HFFc6 (cell line): ENCODE results near the gene TPST1. TPM values are rescaled to one million over a fixed set of nuclear protein-coding genes. Genes with fewer than 3 reads are reported as not detected.
"Not testable (repeated sequence)": the region's sequence is repeated elsewhere in the genome, so short reads cannot be mapped to it uniquely, and the experiment has no call there.

Source experiments
- DNase-seq: peaks from one replicate; pipeline ENCODE4 v3.0.0-alpha.2; 2018
- H3K27ac Mint-ChIP-seq: 2 replicates; pipeline ENCODE4 v1.8.0; 2020; ENCODE audit warnings: mild to moderate bottlenecking, mixed read lengths
- H3K27me3 Mint-ChIP-seq: 2 replicates; pipeline ENCODE4 v1.8.0; 2021; ENCODE audit warnings: mild to moderate bottlenecking, moderate library complexity, mixed read lengths; ENCODE audit not compliant: insufficient read depth
- H3K36me3 Mint-ChIP-seq: 2 replicates; pipeline ENCODE4 v1.8.0; 2021; ENCODE audit warnings: low read depth, mixed read lengths
- H3K4me1 Mint-ChIP-seq: 2 replicates; pipeline ENCODE4 v1.8.0; 2020; ENCODE audit warnings: low read depth, mixed read lengths
- H3K4me3 Mint-ChIP-seq: 2 replicates; pipeline ENCODE4 v1.8.0; 2020; ENCODE audit warnings: mild to moderate bottlenecking, moderate library complexity, mixed read lengths
- H3K9me3 Mint-ChIP-seq: 2 replicates; pipeline ENCODE4 v1.8.0; 2020; ENCODE audit warnings: mild to moderate bottlenecking, mixed read lengths
- CTCF ChIP-seq: fragments of 200-600 bp; sonication (generic); IDR thresholded peaks from 2 replicates; pipeline ENCODE4 v1.5.0; 2021; ENCODE audit warnings: antibody characterized with exemption, mild to moderate bottlenecking
- total RNA-seq, 6 experiments: library from RNA; stranded (reverse); fragmentation: NEBNext Ultra II Directional; extraction: Animal tissue kit (Norgen Biotek cat#: 25700); gene quantifications; 2 replicates in 1 of 6; 3 replicates in 5 of 6; pipeline ENCODE4 v1.2.3, GENCODE V29; 2021

The TPST1 gene
- total RNA-seq, 6 experiments from 2014 or later: 21.7 to 36.1 (median 29.2) TPM

- Mint-ChIP-seq H3K4me3 (no peak overlapping the region), H3K27ac (no peak overlapping the region), H3K27me3 (no peaks in the 10 kb centered on the region; the same call in 1 of the 2 replicates)
These were observed 171.9 kb downstream of the TPST1 start for GRCh38 chr7:66377045-66377444.

DNA sequence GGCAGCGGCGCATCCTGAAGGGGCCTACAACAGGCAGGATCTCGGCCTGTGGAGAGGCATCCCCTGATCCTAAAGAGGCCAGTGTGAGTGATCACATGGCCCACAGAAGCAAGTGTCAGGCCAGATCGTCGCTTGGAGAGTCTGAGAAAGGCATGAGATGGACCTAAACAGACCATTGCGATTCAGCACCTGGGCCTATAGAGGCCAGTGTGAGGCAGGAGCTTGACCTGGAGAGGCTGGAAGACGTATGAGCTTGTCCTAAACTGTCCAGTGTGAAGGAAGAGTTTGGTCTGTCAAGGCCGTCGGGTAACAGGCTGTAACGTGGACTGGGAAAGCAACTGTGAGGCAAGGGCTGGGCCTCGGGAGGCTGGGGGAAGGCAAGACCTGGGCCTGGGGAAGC, 172.6 kb downstream of the TPST1 start:
- Mint-ChIP-seq H3K36me3 (peaks cover 32% of the 10 kb centered on the region; the same call in 1 of the 2 replicates), H3K9me3 (peaks cover 3% of the 10 kb centered on the region; the same call in 1 of the 2 replicates), H3K27ac (no peak overlapping the region), H3K27me3 (no peaks in the 10 kb centered on the region; the same call in 1 of the 2 replicates), H3K4me3 (no peak overlapping the region), H3K4me1 (peaks cover 35% of the 10 kb centered on the region)
- no peak for DNase-seq
- no peak for TF ChIP-seq CTCF

More at GRCh38 chr7:66377045-66377444, 171.9 kb downstream of the TPST1 start:
- H3K9me3 Mint-ChIP-seq: peaks cover 3% of the 10 kb centered on the region; the same call in 1 of the 2 replicates
- no peak for TF ChIP-seq CTCF
- H3K36me3 Mint-ChIP-seq: peaks cover 32% of the 10 kb centered on the region; the same call in 1 of the 2 replicates
- H3K4me1 Mint-ChIP-seq: peaks cover 28% of the 10 kb centered on the region
- no peak for DNase-seq

- Mint-ChIP-seq H3K4me1 (peaks cover 36% of the 10 kb centered on the region), H3K27ac (peak overlapping the region; percentile 78), H3K36me3 (peaks cover 32% of the 10 kb centered on the region; the same call in 1 of the 2 replicates), H3K4me3 (peak overlapping the region; percentile 33; the same call in 1 of the 2 replicates), H3K27me3 (no peaks in the 10 kb centered on the region), H3K9me3 (peaks cover 3% of the 10 kb centered on the region; the same call in 1 of the 2 replicates)
- TF ChIP-seq CTCF: no peak
- peak; percentile 56 for DNase-seq
These were observed 174.5 kb downstream of the TPST1 start for GRCh38 chr7:66379542-66380160.

- peak overlapping the region; percentile 15; the same call in 1 of the 2 replicates for H3K4me3 Mint-ChIP-seq
- peak overlapping the region; percentile 78 for H3K27ac Mint-ChIP-seq
- H3K9me3 Mint-ChIP-seq: peaks cover 3% of the 10 kb centered on the region; the same call in 1 of the 2 replicates
- H3K27me3 Mint-ChIP-seq: no peaks in the 10 kb centered on the region
- DNase-seq: peak; percentile 48
- H3K36me3 Mint-ChIP-seq: peaks cover 32% of the 10 kb centered on the region; the same call in 1 of the 2 replicates
- no peak for TF ChIP-seq CTCF
- peaks cover 40% of the 10 kb centered on the region for H3K4me1 Mint-ChIP-seq
These were observed 175.2 kb downstream of the TPST1 start for GRCh38 chr7:66380272-66380888.

DNA sequence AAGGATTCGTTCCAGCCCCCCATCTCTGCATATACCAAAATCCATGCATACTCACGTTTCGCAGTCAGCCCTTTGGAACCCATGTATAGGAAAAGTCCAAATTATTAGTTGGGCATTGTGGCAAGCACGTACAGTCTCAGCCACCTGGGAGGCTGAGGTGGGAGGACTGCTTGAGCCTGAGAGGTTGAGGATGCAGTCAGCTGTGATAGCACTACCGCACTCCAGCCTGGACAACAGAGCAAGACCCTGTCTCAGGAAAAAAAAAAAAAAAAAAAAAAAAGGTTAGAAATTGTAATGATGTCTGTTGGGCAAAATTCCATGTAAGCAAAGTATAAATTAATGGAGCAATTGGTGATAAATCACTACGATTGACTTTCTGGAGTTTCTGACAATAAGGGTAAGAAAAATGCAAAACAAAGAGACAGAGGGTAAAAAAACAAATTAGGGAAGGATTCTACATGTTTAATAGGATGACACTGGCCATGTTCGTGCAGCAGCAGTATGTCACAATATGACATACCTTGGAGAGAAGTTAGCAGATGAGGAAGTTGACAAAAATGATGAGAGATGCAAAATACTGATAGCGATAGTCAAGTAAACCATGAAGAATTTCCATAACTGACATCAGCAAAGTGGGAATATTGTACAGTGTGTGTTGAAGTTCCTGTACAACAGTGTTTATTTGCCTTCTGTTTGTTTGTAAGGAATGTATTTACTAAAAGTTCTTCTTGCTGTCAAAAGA, 177.2 kb downstream of the TPST1 start:
- DNase-seq: peak; percentile 56
- H3K36me3 Mint-ChIP-seq: peaks cover 24% of the 10 kb centered on the region; the same call in 1 of the 2 replicates
- H3K27me3 Mint-ChIP-seq, H3K9me3 Mint-ChIP-seq, H3K27ac Mint-ChIP-seq: not testable (repeated sequence)
- H3K4me3 Mint-ChIP-seq: peak overlapping the region; percentile 5; the same call in 1 of the 2 replicates
- peaks cover 45% of the 10 kb centered on the region for H3K4me1 Mint-ChIP-seq

GRCh38 chr7:66385191-66385905, 180.2 kb downstream of the TPST1 start:
- DNase-seq, H3K27ac Mint-ChIP-seq, H3K36me3 Mint-ChIP-seq, H3K9me3 Mint-ChIP-seq, H3K27me3 Mint-ChIP-seq, H3K4me3 Mint-ChIP-seq: not testable (repeated sequence)
- peaks cover 25% of the 10 kb centered on the region for H3K4me1 Mint-ChIP-seq

DNA sequence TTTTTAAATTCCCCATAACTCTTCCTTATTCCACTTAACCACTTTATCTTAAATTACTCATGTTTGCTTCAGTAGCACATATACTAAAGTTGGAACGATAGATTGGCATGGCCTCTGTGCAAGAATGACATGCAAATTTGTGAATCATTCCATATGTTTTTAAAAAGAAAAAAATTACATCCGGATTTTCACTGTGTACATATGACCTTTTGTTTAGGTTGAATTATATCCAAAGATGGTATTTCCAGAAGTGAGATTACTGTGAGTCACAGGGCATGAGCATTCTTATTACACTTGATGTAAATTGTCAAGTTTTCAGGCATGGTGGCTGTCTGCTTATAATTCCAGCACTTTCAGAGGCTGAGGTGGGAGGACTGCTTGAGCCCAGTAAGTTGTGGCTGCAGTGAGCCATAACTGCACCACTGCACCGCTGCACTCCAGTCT, 190.0 kb downstream of the TPST1 start:
- not testable (repeated sequence) for H3K27me3 Mint-ChIP-seq, H3K9me3 Mint-ChIP-seq
- peak; percentile 55 for DNase-seq
- H3K27ac Mint-ChIP-seq: peak overlapping the region; percentile 68
- H3K36me3 Mint-ChIP-seq: peaks cover 18% of the 10 kb centered on the region
- H3K4me1 Mint-ChIP-seq: peaks cover 33% of the 10 kb centered on the region
- H3K4me3 Mint-ChIP-seq: 0 out of 2 replicates have a peak overlapping the region, but pooled peaks have one; percentile 36

- DNase-seq, H3K9me3 Mint-ChIP-seq, H3K27me3 Mint-ChIP-seq, H3K4me3 Mint-ChIP-seq, H3K27ac Mint-ChIP-seq: not testable (repeated sequence)
- Mint-ChIP-seq H3K36me3 (peaks cover 18% of the 10 kb centered on the region), H3K4me1 (peaks cover 36% of the 10 kb centered on the region)
These were observed 190.9 kb downstream of the TPST1 start for GRCh38 chr7:66396052-66396451.
